WERI-Rb-1 (cell line): Measurements from ENCODE around the gene SLC17A9.

Source experiments
- DNase-seq: peaks from one replicate; pipeline ENCODE4 v3.0.0-alpha.2; 2020
- H3K27ac ChIP-seq: fragments of 250-450 bp; sonication (Bioruptor Pico); 2 replicates; pipeline ENCODE4 v1.5.1; 2020; ENCODE audit warnings: mild to moderate bottlenecking, moderate library complexity
- H3K27me3 ChIP-seq: fragments of 250-450 bp; sonication (Bioruptor Pico); 2 replicates; pipeline ENCODE4 v1.5.1; 2021; ENCODE audit warnings: mild to moderate bottlenecking, low read depth, moderate library complexity; ENCODE audit not compliant: insufficient read depth, severe bottlenecking
- H3K36me3 ChIP-seq: fragments of 250-450 bp; sonication (Bioruptor Pico); 2 replicates; pipeline ENCODE4 v1.5.1; 2020; ENCODE audit warnings: mild to moderate bottlenecking, moderate library complexity
- H3K4me3 ChIP-seq: 2 replicates; pipeline ENCODE4 v1.5.1; 2011; ENCODE audit warnings: low read depth, mild to moderate bottlenecking, control low read depth, low read length
- H3K9me3 ChIP-seq: fragments of 250-450 bp; sonication (Bioruptor Pico); 2 replicates; pipeline ENCODE4 v1.5.1; 2021; ENCODE audit warnings: mild to moderate bottlenecking, moderate library complexity; ENCODE audit not compliant: severe bottlenecking
- CTCF ChIP-seq: IDR thresholded peaks from 2 replicates; pipeline ENCODE4 v1.5.1; 2011; ENCODE audit warnings: low read depth, mild to moderate bottlenecking, control low read depth, inconsistent platforms, low read length

Gene SLC17A9

DNA sequence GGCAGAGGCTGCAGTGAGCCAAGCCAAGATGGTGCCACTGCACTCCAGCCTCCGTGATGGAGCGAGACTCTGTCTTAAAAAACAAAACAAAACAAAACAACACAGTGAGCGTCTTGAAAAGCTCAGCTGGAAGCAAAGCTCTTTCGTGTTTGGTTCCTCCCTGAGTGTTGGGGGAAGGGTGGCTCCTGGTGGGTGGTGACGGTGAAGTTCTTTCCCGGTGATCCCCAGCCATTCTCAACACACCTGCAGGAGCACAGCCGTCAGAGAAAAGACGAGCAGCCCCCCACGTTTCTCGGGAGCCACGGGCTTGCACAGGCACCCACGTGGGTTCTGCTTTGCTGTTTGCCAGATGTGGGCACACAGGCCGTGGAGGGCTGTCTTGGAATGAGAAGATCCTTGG lies 51.0 kb downstream of the SLC17A9 start:
- Histone ChIP-seq H3K9me3 (peaks cover 3% of the 10 kb centered on the region), H3K36me3 (peaks cover 23% of the 10 kb centered on the region), H3K27me3 (no peaks in the 10 kb centered on the region), H3K27ac (no peak overlapping the region), H3K4me3 (no peak overlapping the region)
- DNase-seq: no peak
- no peak for TF ChIP-seq CTCF

DNA sequence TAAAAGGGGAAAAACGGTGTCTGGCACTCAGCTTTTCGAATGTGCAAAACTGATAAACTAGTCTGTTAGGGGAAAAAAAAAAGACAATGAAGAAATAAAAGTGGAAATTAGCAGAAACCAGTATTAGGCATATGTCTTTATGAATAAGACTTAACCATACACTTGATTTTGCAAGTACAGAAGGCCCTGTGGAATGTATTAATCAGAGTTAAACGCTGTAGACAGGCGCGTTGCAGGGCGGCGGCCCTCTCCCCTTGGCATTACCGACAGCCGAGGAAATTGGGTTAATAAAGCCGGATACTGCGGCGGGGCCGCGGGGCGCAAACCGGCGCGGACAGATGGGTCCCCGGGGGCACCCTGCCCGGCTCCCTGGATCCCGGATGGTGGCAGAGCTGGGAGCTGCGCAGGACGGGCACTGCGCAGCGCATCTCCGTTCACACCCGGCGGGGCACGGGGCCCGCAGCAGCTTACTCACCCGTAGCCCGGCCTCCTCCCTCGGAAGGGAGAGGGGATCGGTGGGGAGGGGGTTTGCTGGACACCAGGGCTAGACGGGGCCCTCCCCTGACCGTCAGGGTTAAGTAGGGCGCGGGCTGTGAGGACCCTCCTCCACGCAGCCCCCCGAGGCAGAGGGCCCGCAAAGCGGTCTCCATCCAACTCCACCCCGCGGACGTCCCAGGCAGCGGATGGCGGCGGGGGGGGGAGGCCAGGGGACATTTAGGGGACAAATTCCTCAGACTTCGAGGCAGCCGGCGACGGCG lies 52.3 kb downstream of the SLC17A9 start:
- H3K4me3 ChIP-seq: peak overlapping the region; percentile 63
- no peak for TF ChIP-seq CTCF

DNA sequence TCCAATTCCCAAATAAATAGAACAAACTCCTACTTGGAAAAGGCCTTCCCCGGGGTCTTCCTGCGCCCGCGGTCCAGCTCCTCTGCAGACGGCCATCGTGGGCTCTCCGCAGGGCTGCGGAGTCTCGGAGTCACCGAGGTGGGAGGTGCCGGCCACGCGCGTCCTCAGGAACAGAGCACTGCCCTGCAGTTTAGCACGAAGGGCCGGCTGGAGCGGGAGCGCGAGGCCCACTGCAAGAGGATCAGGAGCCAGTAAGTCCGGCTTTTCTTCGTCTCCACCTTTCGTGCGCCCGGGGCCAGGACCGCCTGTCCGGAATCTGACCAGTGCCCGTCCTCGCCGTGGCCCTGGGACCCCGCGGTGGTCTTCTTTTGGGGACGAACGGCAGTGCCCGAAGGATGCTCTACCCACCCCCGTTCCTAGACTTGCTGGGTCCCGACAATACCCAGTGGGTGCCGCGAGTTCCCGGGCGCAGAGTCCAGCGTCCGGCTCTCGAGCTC lies 52.9 kb downstream of the SLC17A9 start:
- peak overlapping the region; percentile 63 for H3K4me3 ChIP-seq
- no peak for TF ChIP-seq CTCF
- peaks cover 12% of the 10 kb centered on the region for H3K36me3 ChIP-seq
- peak overlapping the region; percentile 68 for H3K27ac ChIP-seq
- H3K27me3 ChIP-seq: no peaks in the 10 kb centered on the region
- no peaks in the 10 kb centered on the region for H3K9me3 ChIP-seq
- no peak for DNase-seq

More for the DNA sequence above, 52.3 kb downstream of the SLC17A9 start:
- Histone ChIP-seq H3K9me3 (no peaks in the 10 kb centered on the region), H3K27ac (peak overlapping the region; percentile 68), H3K27me3 (no peaks in the 10 kb centered on the region), H3K36me3 (peaks cover 16% of the 10 kb centered on the region)
- no peak for DNase-seq

GRCh38 chr20:63005862-63006539 lies 53.5 kb downstream of the SLC17A9 start:
- no peak for TF ChIP-seq CTCF
- Histone ChIP-seq H3K27ac (peak overlapping the region; percentile 68), H3K4me3 (peak overlapping the region; percentile 63), H3K9me3 (no peaks in the 10 kb centered on the region), H3K27me3 (no peaks in the 10 kb centered on the region), H3K36me3 (peaks cover 12% of the 10 kb centered on the region)
- no peak for DNase-seq

DNA sequence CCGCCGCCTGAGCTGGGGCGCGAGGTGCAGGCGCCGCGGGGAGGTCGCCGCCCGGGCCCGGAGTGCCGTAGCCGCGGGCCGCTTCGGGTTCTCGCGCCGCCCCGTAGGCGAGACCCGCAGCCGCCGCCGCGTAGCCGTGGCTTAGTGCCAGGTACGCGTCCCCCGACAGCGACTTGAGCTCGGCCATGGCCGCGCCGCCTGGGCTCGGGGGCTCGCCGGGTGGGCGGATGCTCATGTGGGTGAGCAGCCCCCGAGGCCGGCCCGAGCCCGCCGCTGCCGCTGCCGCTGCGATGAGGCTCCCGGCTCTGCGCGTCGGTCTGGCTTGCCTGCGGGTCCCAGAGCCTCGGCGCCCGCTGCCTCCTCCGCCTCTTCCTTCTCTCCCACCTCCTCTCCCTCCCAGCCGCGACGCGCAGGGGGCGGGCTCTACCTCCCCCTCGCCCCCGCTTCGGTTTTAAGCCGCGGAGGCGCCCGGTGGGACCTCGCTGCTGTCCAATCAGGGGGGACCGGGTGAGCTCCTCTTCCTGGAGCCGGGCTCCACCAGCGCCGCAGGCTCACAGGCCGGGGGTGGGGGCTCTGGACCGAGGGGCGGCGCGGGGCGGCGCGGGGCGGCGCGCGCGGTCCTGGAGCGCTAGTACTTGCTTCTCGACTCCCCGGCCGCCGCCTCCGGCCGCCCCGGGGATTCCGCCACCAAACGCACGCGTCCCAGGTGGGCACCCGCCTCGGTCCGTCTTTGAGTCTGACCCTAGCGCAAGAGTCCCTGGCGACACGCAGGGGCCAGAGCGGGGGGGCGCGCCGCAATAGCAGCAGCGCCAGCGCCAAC lies 54.2 kb downstream of the SLC17A9 start, which contains the start of gene BHLHE23:
Gene BHLHE23, minus strand, starts transcription at position 425 of the 820 bp plus-strand sequence. Its CDS starts 190 bp downstream, at position 235.
- peaks cover 12% of the 10 kb centered on the region for H3K36me3 ChIP-seq
- no peaks in the 10 kb centered on the region for H3K9me3 ChIP-seq
- DNase-seq: peak; percentile 93
- peak within 1 kb of the TSS; percentile 68 for H3K27ac ChIP-seq
- H3K27me3 ChIP-seq: no peaks in the 10 kb centered on the region
- no peak for TF ChIP-seq CTCF
- peak within 1 kb of the TSS; percentile 63 for H3K4me3 ChIP-seq
